IMR-90 (cell line): Measurements from ENCODE around the gene CCDC88B. TPM values are rescaled to one million over a fixed set of nuclear protein-coding genes. Genes with fewer than 3 reads are reported as not detected.

ENCODE experiments used
- ATAC-seq: fragments of 200-7000 bp; cut with Tn5 transposase; 2 replicates; pipeline ENCODE4 v1.9.1; 2020; ENCODE audit warnings: low read depth, mild to moderate bottlenecking, moderate library complexity
- BruUV-seq: library from RNA; stranded (reverse); fragments of 400-500 nt; replicated peaks from 2 replicates; lab custom pipeline; 2021; lab: Mats Ljungman, UMichigan
- CTCF ChIA-PET: fragments of 300-600 bp; formaldehyde crosslinking; extraction: SDS; loops from one replicate; lab custom pipeline; 2021; ENCODE audit warnings: antibody characterized with exemption; lab: Yijun Ruan, JAX
- POLR2A ChIA-PET: fragments of 300-600 bp; sonication (Branson Sonifier 250); formaldehyde crosslinking; loops from one replicate; lab custom pipeline; 2022; ENCODE audit warnings: antibody characterized with exemption; ENCODE audit not compliant: unreplicated experiment; lab: Charles Lee
- DNase-seq: peaks from one replicate; pipeline ENCODE4 v3.0.0; 2013
- H2AFZ ChIP-seq: replicated peaks from 2 replicates; pipeline ENCODE3; 2013; ENCODE audit warnings: low read length, mild to moderate bottlenecking; ENCODE audit not compliant: poor library complexity
- H2AK5ac ChIP-seq: 2 replicates; pipeline ENCODE4 v1.6.1; 2013; ENCODE audit warnings: low read depth, low read length, inconsistent platforms
- H2AK9ac ChIP-seq: replicated peaks from 2 replicates; pipeline ENCODE3; 2013; ENCODE audit warnings: mild to moderate bottlenecking, low read depth, low read length, moderate library complexity; ENCODE audit not compliant: poor library complexity
- H2BK120ac ChIP-seq: 2 replicates; pipeline ENCODE4 v1.6.1; 2013; ENCODE audit warnings: low read depth, low read length, inconsistent platforms
- H2BK15ac ChIP-seq: 3 replicates; pipeline ENCODE4 v1.6.1; 2013; ENCODE audit warnings: low read depth, low read length, inconsistent platforms
- H2BK20ac ChIP-seq: 2 replicates; pipeline ENCODE4 v1.6.1; 2013; ENCODE audit warnings: low read depth, mild to moderate bottlenecking, inconsistent platforms, low read length, moderate library complexity
- H2BK5ac ChIP-seq: 2 replicates; pipeline ENCODE4 v1.6.1; 2013; ENCODE audit warnings: mild to moderate bottlenecking, low read depth, low read length, inconsistent platforms; ENCODE audit not compliant: poor library complexity, severe bottlenecking
- H3K14ac ChIP-seq: replicated peaks from 2 replicates; pipeline ENCODE4 v1.6.1; 2013; ENCODE audit warnings: low read depth, low read length, inconsistent platforms
- H3K18ac ChIP-seq: 2 replicates; pipeline ENCODE4 v1.6.1; 2013; ENCODE audit warnings: low read depth, low read length, control low read depth
- H3K23ac ChIP-seq: 2 replicates; pipeline ENCODE4 v1.6.1; 2013; ENCODE audit warnings: low read depth, low read length, inconsistent platforms
- H3K27ac ChIP-seq: 2 replicates; pipeline ENCODE4 v1.5.1; 2013; ENCODE audit warnings: mild to moderate bottlenecking, control low read depth, low read length; ENCODE audit not compliant: insufficient read depth
- H3K27me3 ChIP-seq: 2 replicates; pipeline ENCODE4 v1.6.1; 2013; ENCODE audit warnings: low read length; ENCODE audit not compliant: control insufficient read depth, insufficient read depth
- H3K36me3 ChIP-seq: 2 replicates; pipeline ENCODE4 v1.6.1; 2013; ENCODE audit warnings: low read length, mixed read lengths; ENCODE audit not compliant: control insufficient read depth, insufficient read depth
- H3K4ac ChIP-seq: 2 replicates; pipeline ENCODE4 v1.6.1; 2013; ENCODE audit warnings: low read depth, low read length, inconsistent platforms
- H3K4me1 ChIP-seq: 2 replicates; pipeline ENCODE4 v1.6.1; 2013; ENCODE audit warnings: low read length, mixed read lengths; ENCODE audit not compliant: control insufficient read depth, insufficient read depth
- H3K4me2 ChIP-seq: 2 replicates; pipeline ENCODE4 v1.6.1; 2013; ENCODE audit warnings: low read depth, mild to moderate bottlenecking, control low read depth, low read length, moderate library complexity
- H3K4me3 ChIP-seq: 2 replicates; pipeline ENCODE4 v1.5.1; 2013; ENCODE audit warnings: low read depth, mild to moderate bottlenecking, control low read depth, low read length, moderate library complexity; ENCODE audit not compliant: insufficient read depth
- H3K56ac ChIP-seq: 2 replicates; pipeline ENCODE4 v1.6.1; 2013; ENCODE audit warnings: low read length, inconsistent platforms; ENCODE audit not compliant: insufficient read depth; ENCODE audit errors: extremely low read depth
- H3K79me1 ChIP-seq, 2 experiments: 2 replicates each; pipeline ENCODE4 v1.6.1; 2013; ENCODE audit warnings: low read length in 2 of 2, inconsistent platforms in 1 of 2, low read depth in 1 of 2
- H3K9ac ChIP-seq: 2 replicates; pipeline ENCODE4 v1.6.1; 2013; ENCODE audit warnings: low read depth, low read length, control low read depth
- H3K9me1 ChIP-seq: 2 replicates; pipeline ENCODE4 v1.6.1; 2013; ENCODE audit warnings: low read length, inconsistent platforms; ENCODE audit not compliant: insufficient read depth
- H3K9me3 ChIP-seq: 2 replicates; pipeline ENCODE4 v1.6.1; 2013; ENCODE audit warnings: low read length; ENCODE audit not compliant: control insufficient read depth, insufficient read depth
- H4K20me1 ChIP-seq: 2 replicates; pipeline ENCODE4 v1.6.1; 2013; ENCODE audit warnings: low read length, inconsistent platforms; ENCODE audit not compliant: insufficient read depth
- H4K5ac ChIP-seq: 2 replicates; pipeline ENCODE4 v1.6.1; 2013; ENCODE audit warnings: mild to moderate bottlenecking, low read depth, low read length, control low read depth
- H4K8ac ChIP-seq, 2 experiments: 2 replicates each; pipeline ENCODE4 v1.6.1; 2013; ENCODE audit warnings: low read depth in 2 of 2, low read length in 2 of 2, control low read depth in 1 of 2, inconsistent platforms in 1 of 2
- H4K91ac ChIP-seq: 2 replicates; pipeline ENCODE4 v1.6.1; 2013; ENCODE audit warnings: low read depth, low read length, inconsistent platforms; ENCODE audit not compliant: insufficient read depth
- CEBPB ChIP-seq: IDR thresholded peaks from 2 replicates; pipeline ENCODE4 v1.6.1; 2012; ENCODE audit warnings: low read depth, low read length, improper control_type of control experiment
- MXI1 ChIP-seq: IDR thresholded peaks from 2 replicates; pipeline ENCODE4 v1.6.1; 2012; ENCODE audit warnings: low read depth, mild to moderate bottlenecking, low read length, moderate library complexity, borderline replicate concordance
- WGBS, 2 experiments: methylation state at CpG; one replicate each; pipeline versions ENCODE4 v1.1.5 to v1.1.7; 2013; ENCODE audit warnings: missing lambda C conversion rate in 2 of 2; ENCODE audit not compliant: insufficient read length in 1 of 2; ENCODE audit errors: extremely low coverage in 2 of 2; 5-methylcytosine and 5-hydroxymethylcytosine counted together
- dilution Hi-C: fragments of 300-500 bp; cut with HindIII; formaldehyde crosslinking; loops from one replicate; pipeline ENCODE4 v1.14.3; 2018; ENCODE audit warnings: low sequenced_read_pairs; ENCODE audit not compliant: unreplicated experiment
- in situ Hi-C: fragments of 300-500 bp; cut with MboI; formaldehyde crosslinking; loops from 3 replicates; pipeline ENCODE4 v1.14.3; 2019; ENCODE audit warnings: low sequenced_read_pairs, inconsistent platforms, mixed read lengths
- intact Hi-C: fragments of 100-400 bp; cut with micrococcal nuclease; formaldehyde crosslinking; loops from 2 replicates; pipeline ENCODE4 v1.10.0; 2022
- polyA plus RNA-seq, 3 experiments: library from polyadenylated mRNA; depleted of rRNA; stranded (reverse); fragments of >200 nt; gene quantifications; 2 replicates each; pipeline ENCODE4 v1.2.3, GENCODE V29; 2012; ENCODE audit warnings: low replicate concordance in 1 of 3
- total RNA-seq: library from RNA; depleted of rRNA; stranded (reverse); fragments of >200 nt; gene quantifications from 2 replicates; pipeline ENCODE4 v1.2.3, GENCODE V29; 2012

The CCDC88B gene
- total and polyA plus RNA-seq, 2 of the 4 experiments (the other 2 are of a cell fraction), result 1.3 to 2.5 TPM

DNA sequence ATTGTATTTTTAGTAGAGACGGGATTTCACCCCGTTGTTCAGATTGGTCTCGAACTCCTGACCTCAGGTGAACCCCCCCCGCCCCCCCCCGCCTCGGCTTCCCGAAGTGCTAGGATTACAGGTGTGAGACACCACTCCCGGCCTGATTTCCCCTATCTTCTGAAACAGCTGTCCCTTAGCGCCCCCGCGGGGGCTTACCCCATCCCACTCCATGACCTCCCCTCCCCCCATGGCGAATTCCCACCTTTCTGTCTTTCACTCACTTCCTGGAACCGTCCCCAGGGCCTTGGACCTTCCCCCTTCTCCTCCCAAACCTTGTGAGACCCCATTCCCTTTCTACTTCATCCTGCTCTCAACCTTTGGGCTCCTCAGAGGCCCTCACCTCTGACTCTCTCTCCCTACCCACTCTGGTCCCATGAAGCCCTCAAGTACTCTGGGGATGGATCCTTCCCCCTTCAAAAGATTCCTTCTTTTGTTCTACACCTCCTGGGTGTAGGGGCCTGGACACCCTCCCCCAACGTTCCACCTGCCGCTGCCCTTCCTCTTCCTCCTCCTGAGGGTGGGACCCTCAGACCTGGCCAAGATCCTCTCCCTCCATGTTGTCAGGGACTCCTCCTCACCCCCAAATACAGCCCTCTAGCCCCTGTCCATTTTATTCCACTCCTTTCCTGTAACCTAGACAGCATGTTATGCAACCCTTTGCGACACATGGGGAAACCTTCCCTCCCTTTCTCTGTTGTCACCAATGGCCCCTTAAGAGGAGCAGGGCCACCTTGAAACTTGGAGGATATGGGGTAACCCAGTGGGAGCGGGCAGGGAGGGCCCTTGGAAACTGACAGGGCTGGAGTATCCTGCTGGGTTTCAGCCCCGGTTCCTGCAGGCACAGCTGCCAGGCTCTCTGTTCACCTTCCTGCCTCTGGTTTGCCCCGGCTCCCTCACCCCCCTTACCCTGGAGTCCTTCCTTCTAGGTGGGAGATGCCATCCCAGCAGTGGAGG, 20.9 kb upstream of the CCDC88B start:
- Histone ChIP-seq H2AFZ (peak overlapping the region; percentile 85), H2BK120ac (peak overlapping the region; percentile 49), H4K5ac (peak overlapping the region; percentile 69), H3K14ac (peak overlapping the region; percentile 94), H4K20me1 (no peaks in the 10 kb centered on the region; the same call in 1 of the 2 replicates), H3K36me3 (peaks cover 34% of the 10 kb centered on the region), H2AK5ac (peak overlapping the region; percentile 96), H2BK5ac (no peak overlapping the region), H3K4me1 (peaks cover 6% of the 10 kb centered on the region), H3K23ac (peak overlapping the region; percentile 92), H3K27me3 (no peaks in the 10 kb centered on the region), H4K8ac (peak overlapping the region; percentile 89 to 90), H3K4ac (peak overlapping the region; percentile 98), H3K27ac (peak overlapping the region; percentile 79), H3K9me1 (peaks cover 14% of the 10 kb centered on the region), H3K9me3 (no peaks in the 10 kb centered on the region), H2AK9ac (peak overlapping the region; percentile 98), H4K91ac (peak overlapping the region; percentile 92), H3K9ac (peak overlapping the region; percentile 91), H3K4me3 (peak overlapping the region; percentile 67), H2BK15ac (peak overlapping the region; percentile 76; the same call in 1 of the 3 replicates), H3K79me1 (peaks cover 7 to 31% of the 10 kb centered on the region in 2 experiments), H3K18ac (peak overlapping the region; percentile 42; the same call in 1 of the 2 replicates), H3K56ac (0 out of 2 replicates have a peak overlapping the region, but pooled peaks have one; percentile 44), H3K4me2 (peak overlapping the region; percentile 75), H2BK20ac (peak overlapping the region; percentile 69; the same call in 1 of the 2 replicates)
- dilution Hi-C loops (no loop called here), in situ Hi-C loops (no loop called here), intact Hi-C loops (loop anchor here (1.0 kb wide), 1 partner anchor 36 kb away; no protein-coding TSS in a partner anchor)
- ChIA-PET CTCF (interaction anchor here (1.4 to 2.3 kb wide), 3 partner anchors 23 to 48 kb away, joined by 4 to 27 read pairs (median 6); no protein-coding TSS in a partner anchor), POLR2A (interaction anchor here (0.6 kb wide), 1 partner anchor 37 kb away, joined by 4 read pairs; no protein-coding TSS in a partner anchor)
- no TSS peak for BruUV-seq
- DNase-seq (no peak), ATAC-seq (no peak)
- no peak for TF ChIP-seq MXI1
- peak; percentile 72 for TF ChIP-seq CEBPB
- WGBS, 2 experiments, result 29% methylated on average over 7 of the region's 19 CpGs; no CpG with 5 or more reads in 1 of the 2 experiments
